HG03571 (cell line): ENCODE data around the gene C1QTNF12.

Experiments used
- ATAC-seq: cut with Tn5 transposase; IDR thresholded peaks from one replicate; pipeline ENCODE4 v1.9.1; 2021; ENCODE audit not compliant: unreplicated experiment

Gene C1QTNF12

DNA sequence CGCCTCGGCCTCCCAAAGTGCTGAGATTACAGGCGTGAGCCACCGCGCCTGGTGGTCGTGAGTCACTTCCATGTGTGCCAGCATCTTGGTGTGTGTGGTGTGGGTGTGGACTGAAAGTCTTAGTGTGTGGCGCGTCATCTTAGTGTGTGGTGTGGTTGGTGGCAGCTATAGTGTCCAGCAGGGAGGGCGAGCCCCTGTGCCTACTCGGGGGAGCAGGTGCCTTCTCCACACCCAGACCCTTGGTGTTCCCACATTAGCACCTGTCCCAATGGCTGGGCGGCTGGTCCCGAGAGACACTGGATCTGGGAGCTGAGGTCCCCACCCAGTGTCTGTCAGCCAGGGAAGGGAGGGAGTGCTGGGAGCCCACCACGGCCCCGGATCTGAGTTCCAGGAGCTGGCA lies 36.5 kb upstream of the C1QTNF12 start:
- no peak for ATAC-seq

DNA sequence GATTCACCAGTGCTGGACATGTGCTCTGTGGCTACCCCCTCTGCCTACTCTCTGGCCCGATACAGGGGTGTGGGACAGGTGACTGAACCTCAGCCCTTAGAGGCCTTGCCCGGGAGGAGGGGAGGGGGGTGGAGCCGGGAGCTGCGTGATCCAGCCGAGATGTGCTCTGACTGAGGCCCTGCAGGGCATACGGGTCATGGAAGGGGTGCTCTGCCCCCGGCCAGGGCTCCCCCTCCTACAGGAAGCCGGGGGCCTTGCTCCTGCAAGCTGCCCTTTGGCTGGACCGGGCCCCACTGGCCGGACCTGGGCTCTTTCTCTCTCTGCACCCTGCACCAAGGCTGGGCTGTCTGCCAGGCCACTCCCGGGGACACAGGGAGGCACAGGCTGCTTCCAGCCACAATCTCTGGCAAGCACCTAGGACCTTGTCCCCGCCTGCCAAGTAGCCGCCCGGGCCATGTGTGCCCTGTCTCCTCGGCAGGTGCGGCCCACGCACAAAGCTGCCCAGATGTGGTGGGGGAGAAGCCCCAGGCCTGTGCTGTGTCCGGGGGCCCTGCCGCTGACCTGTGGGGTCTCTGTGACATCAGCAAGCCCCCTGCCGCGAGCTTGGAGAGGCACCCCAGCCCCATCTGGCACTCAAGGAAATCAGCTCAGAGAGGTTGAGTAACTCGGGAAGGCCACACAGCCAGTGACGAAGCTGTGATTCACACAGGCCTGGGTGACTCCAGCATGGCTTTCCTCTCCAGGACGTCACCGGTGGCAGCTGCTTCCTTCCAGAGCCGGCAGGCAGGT lies 35.2 kb upstream of the C1QTNF12 start:
- no peak for ATAC-seq

DNA sequence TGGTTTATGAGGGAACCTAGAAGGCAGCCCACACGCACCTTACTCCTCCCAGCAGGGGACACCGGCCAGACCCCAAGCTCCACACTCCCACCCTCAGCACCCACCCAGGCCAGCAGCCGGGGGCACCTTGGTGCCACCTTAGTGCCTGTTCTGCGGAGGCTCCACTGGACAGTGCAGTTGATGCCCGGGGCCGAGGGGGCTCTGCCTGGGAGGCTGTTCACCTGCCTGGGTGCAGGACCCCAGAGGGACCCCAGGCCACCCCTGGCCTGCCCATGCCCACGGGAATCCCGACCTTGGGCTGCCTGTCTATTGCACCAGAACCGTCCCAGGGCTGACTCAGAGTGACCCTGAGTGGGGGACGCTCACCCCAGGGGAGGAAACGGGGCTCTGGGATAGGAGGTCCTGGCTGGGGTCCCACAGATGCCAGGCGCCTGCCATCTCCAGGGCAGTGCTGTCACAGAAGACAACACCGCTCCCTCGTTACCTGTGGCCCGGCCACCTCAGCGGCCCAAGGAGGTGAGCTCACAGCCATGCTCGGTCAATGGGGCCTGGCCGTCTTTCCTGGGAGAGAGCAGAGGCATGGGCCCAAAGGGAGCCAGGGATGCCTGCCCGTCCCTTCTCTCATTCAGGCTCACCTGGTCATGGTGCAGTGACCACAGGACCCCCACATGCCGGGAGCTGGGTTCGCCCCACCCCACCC lies 34.4 kb upstream of the C1QTNF12 start:
- no peak for ATAC-seq

DNA sequence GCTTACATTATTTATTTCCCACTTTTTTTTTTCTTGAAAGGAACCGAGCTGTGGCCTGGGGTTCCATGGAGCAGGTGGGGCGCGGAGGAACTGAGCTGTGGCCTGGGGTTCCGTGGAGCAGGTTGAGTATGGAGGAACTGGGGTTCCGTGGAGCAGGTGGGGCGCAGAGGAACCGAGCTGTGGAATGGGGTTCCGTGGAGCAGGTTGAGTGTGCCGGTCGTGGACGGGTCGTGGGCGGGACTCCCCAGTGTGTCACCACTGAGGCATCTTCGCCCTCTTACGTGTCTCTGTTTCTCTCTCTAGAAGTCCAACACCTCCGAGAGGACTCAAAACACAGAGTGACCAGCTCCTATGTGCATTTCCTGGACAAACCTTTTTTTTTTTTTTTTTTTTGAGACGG lies 32.5 kb upstream of the C1QTNF12 start:
- no peak for ATAC-seq

DNA sequence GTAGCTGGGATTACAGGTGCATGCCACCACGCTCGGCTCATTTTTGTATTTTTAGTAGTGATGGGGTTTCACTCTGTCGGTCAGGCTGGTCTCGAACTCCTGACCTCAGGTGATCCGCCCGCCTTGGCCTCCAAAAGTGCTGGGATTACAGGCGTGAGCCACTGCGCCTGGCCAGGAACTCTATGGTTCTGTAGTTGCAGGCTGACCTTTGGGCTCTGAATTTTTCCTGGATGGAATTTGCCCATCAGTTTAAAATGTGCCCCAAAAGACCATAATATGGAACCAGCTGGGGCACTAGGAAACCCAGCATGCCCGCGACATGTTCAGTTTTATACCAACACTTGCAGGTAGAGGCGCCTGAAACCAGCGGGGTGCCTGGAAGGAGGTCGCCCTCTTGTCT lies 32.1 kb upstream of the C1QTNF12 start:
- ATAC-seq, result no peak

DNA sequence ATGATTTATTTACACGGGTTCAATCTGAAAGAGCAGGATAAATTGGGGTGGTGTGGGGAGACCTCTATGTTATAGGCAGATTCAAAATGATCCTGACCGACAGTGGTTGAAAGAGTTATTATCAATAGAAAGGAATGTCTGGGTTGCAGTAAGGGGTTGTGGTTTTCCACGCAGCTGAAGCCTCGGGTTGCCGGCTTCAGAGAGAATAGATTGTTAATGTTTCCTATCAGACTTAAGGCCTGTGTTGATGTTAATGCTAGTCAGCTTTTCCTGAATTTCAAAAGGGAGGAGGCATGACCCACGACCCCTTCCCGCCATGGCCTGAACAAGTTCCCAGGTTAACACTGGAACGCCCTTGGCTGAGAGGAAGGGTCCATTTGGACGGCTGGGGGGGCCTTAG lies 29.3 kb upstream of the C1QTNF12 start:
- ATAC-seq, result no peak

DNA sequence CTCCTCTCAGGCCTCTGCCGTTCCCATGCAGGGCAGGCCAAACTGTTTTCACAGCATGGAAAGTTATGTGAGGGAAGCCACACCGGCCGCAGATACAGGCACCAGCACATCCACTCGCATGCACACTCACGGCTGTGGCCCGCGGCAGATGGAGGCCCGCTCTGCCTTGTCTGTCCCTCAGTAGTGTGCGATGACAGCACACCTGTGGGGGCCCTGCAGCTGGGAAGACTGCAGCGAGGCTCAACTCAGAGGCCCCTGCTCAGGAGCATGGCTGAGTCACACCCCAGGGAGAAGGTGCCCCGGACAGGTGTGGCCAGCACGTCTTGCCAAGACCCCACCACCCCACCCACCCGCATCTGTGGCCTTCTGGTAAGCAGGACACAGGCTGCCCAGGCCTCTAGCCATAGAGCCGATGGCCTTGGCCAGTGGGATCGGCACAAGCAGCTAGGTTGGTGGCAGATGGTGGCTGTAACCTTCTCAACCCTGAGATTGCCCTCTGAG lies 28.5 kb upstream of the C1QTNF12 start:
- ATAC-seq, result no peak

DNA sequence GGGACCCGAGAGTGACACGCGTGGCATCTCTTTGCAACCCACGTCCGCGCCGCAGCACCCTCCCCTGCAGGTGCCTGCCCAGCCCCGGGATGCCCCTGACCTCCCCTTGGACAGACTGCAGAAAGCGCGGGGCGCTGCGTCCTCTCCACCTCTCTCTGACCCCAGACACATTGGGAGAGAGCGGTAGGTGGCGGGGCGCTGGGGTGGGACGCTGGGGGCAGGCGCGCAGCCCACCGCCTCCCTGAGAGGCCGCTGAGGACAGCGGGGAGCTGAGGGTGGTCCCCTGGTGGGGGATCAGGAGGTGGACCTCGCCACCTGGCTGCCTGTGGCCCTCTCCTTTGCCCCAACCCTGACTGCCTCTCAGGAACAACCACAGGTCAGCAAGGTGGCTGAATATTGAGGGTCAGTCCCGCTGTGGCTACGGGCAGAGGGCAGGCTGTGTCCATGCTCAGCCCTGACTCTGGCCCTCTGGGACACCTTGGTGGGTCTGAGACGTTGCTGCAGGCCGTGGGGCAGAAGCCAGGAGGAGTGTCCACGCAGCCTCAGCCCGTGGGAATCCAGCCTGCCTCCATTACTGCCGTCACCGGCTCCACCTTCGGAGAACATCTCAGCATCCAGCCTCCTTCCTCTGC lies 27.9 kb upstream of the C1QTNF12 start:
- no peak for ATAC-seq

DNA sequence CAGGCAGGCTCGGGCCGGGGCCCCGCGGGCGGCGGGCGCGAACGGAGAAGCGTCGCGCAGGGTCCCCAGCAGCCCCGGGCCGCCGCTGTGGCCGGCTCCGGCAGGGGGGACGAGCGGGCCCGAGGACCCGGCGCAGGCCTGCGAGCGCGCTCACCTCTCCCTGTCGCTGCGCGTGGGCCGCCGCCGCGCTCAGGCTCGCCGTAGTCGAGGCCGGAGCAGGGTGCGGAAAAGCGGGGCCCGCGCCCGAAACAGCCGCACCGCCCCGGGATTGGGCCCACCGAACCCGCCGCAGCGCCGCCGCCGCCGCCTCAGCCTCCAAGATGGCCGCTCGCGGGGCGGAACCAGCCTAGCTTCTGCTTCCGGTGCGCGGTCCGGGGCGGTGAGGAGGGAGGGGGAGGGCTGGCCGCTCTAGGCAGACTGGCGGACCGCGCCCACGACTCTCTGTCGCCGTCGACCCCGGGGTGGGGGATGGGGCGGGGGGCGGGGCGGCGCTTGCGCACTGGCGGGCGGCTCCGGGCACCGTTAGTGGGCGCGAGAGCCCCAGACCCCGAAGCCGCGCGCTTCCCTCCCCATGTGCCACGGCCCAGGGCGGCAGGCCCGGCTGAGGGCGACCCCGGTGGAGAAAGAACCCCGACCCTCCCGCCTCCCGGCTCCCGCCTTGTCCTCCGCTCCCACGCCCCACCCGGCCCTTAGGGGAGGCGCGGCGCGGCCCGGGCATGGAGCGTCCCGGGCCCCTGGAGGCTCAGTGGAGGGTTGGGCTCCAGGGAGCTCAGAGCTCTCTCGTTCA lies 27.2 kb upstream of the C1QTNF12 start, which contains the start of gene UBE2J2:
UBE2J2 (minus strand) TSS at position 343 of the 787 bp plus-strand sequence. CDS start 5,862 bp downstream, outside the sequence.
- peak; percentile 70 for ATAC-seq

DNA sequence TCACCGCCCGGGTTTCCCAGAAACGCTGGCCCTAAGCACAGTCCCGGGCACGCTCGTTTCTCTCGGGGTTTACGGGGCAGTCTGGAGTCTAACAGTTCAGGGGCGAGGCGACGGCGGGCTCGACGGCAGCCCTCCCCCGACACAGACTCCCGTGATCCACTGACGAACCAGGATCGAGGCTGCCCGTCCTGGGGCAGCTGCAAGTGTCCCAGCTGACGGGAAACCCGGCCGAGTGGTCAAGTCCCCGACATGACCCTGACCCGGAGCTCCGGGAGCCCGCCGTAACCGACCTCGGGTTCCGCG lies 26.6 kb upstream of the C1QTNF12 start:
- peak; percentile 9 for ATAC-seq

DNA sequence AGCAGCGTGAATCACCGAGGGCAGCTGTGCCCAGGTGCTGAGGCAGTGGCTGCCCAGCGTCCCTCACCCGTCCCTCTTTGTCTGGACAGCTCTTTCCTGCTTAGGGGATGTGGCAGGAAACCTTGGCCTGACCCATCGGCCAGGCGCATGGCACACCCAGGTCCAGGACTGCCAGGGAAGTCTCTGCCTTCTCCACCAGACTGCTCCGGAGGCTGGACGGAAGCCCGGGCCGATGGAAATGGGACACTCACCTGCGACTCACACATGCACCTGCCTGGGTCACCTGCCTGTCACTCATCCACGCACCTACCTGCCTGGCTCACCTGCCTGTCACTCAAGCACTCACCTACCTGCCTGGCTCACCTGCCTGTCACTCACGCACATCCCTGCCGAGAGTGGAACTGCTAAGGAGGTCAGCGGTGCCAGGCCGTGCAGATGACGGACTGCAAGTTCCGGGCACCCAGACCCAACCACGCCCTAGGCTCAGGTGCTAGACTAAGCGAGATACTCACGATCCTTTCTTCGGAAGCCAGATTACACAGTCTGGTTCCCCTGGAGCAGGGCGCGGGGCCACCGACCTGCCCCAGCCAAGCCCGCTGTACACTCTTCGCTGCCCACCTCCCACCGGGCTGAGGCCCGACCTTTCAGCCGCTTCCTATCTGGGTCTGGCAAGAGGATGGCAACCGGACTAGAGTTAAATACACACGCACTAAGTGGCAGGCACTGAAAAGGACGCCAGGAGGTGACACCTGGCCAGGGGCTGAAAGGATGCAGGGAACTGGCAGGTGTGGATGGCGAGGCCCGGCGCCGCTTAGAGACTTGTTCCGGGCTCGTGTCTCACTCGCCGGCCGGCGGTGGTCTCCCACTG lies 26.1 kb upstream of the C1QTNF12 start:
- ATAC-seq, result no peak

DNA sequence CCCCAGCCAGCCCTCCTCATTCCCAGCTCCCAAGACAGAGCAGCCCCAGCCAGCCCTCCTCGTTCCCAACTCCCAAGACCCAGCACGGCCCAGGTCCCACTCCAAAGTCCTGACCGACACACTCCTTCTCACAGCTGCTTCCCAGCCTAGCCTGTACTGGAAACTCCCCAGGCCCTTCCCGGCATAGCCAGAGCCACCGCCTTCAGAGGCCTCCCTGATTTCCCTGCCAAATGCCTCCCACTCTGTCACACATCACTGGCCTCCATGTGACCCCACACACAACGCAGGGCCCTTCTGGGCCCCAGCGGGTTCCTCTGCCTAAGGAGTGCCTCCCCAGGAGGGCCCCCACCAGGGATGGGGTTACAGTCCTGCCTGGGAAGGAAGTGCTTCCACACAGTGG lies 24.3 kb upstream of the C1QTNF12 start:
- no peak for ATAC-seq

DNA sequence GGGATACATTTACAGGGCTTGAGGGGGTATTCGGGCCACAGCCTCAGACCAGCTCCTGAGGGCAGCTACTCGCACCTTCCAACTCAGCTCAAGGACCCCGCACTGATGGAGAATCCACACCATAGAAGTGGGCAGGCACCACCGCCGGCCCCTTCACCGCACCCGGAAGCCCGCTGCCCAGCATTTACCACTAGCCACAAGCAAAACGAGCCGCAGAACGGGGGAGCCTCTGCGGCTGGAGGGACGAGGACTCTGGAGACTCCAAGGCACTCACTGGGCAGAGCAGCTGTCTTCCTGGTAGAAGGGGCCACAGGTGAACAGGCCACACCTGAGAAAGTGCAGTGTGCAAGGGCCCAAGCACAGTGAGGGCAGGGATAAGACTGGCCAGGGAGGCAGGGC lies 21.8 kb upstream of the C1QTNF12 start:
- ATAC-seq, result no peak

DNA sequence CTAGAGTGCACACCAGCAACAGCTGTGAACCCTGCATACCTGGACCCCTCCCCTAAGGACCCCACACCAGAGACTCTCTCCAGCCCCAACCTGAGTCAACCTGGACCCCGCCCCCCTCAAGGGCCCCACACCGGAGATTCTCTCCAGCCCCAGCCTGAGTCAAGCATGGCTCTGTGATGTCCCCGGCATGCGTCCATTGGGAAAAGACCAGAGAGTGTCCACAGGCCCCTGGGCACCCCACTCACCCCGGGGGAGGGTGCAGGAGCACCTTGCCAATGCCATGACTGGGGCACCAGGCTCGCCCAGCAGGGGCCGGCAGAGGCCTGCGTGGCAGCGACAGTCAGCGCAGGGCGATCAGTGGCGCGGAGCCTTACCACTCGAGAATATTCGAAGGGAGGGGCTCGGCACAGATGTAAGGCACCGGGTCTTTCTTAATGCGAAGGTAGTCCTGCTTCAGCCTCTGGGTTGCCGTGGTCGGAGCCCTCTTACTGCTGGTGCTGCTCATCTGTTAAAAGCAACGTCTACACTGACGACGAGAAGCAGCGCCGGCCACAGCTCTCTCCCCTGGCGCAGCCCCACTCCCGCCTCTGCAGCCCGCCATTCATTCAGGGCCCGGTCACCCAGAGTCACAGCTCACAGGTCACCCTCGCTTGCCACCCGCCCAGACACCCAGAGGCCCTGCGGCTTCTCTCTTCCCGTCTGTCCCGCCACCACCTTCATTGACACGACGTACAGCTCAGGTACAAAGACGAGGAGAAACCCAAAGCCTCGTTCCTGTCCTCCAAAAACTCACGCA lies 21.2 kb upstream of the C1QTNF12 start:
- no peak for ATAC-seq

DNA sequence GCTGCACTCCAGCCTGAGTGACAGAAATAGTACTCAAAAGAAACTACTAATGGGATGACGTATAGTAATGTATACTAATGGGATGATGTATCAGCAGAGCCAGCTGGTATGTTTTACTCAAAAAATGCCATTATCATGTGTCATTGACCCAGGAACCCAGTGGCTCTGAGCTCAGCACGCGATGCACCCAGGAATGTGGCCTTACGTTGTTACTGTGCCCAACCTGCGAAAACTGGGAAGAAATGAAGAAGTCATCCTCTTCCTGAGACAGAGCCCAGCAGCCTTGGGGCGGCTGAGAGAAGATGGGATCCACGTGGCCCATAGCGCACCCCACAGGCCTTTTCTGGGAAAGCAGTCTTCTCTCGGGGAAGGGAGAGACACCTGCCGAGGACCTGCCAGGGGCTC lies 18.3 kb upstream of the C1QTNF12 start:
- no peak for ATAC-seq

DNA sequence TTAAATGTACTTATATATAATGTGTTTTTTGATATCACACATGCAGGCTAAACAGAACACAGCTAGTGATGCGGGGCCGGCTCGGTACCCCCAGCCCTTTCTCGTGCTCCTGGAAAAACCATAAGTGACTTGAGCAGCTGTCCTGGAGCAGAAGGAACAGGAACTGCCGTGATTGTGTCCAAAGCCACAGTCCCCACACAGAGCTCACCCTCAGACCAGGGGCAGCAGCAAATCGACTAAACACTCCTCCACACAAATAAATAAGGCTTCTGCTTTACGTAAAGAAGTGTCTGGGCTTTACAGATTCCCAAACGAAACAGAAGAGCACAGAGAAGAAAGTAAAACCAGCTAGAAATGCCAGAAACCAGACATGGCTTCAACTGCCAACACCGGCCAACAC lies 17.5 kb upstream of the C1QTNF12 start:
- no peak for ATAC-seq

DNA sequence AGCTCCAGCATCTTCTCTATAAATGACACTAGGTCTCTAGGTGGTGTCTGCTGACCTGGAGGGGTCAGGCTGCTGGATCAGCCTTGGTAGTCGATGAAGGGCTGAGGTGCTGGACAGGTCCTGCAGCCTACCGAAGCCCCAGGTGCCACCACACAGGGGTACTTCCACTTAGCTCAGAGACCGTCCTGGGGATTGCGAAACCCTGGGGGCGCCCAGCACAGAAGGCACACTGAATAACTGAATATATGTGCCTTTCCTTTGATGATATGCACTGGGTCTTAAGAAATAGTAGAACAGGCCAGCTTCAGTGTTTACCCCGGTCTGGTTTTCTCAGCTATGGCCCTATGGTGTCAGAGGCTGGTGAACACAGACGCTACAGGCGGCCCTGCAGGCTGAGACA lies 16.2 kb upstream of the C1QTNF12 start:
- ATAC-seq, result no peak

DNA sequence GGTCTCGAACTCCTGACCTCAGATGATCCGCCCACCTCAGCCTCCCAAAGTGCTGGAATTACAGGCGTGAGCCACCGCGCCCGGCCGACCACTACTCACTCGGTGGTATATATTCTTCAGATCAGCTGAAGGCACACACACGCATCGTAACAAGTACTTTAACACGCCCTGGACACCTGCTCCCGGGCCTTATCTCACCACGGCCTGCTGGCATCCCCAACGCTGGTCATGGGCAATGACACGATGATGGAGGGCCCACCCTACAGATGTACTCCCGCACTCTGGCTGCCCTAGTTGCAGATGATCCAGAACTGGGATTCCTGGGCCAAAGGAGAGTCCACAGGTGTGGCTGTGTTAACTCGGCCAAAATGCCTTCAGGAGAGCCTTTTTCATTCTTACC lies 15.5 kb upstream of the C1QTNF12 start:
- ATAC-seq, result no peak

DNA sequence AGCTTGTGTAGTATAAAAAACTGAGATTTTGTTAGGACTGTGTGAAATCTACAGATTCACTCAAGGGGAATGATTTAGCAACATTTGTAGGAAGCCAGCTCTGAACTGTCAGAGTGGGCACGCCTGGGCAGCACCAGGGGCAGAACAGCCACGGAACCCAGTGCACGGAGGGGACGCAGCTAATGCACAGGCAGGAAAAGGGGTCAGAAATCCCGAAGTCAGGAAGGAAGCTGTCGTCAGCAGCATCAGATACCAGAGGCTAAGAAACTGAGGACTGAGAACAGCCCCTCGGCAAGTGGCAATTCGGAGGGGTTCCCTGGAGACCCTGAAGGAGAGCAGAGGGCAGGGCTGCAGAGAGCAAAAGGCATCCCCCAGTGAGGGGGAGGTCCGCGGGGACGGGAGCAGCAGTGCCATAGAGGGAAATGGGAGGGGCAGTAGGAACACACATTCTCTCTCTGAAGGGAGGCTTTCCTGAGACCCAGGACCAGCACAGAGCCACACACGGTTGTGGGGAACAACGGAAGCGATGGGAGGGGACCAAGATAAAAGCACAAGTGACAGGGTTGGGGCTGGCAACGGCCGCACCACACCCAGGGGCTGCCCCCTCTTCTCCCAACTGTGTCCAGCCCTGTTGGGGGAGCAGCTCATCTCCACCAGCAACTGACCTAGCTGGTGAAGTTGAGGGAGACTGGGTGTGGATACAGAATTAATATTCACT lies 14.5 kb upstream of the C1QTNF12 start:
- ATAC-seq, result no peak
